HepG2 (cell line): Measurements from ENCODE around the gene CADPS2.

Experiments
- BCL3 ChIP-seq: sonication (generic); formaldehyde crosslinking; IDR thresholded peaks from 2 replicates; pipeline ENCODE4 v1.5.1; 2020; ENCODE audit warnings: mild to moderate bottlenecking, missing genetic modification reagents, moderate library complexity
- CBX2 ChIP-seq, 2 experiments: fragments of 200-600 bp in 1 of 2; sonication (generic); formaldehyde crosslinking in 1 of 2; IDR thresholded peaks; 2 replicates each; pipeline versions ENCODE4 v1.7.0 to v1.8.1; 2018 to 2022; ENCODE audit warnings: low read depth in 2 of 2, low read length in 1 of 2, mild to moderate bottlenecking in 1 of 2, missing genetic modification reagents in 1 of 2
- EZH2 ChIP-seq: conservative IDR thresholded peaks from 2 replicates; pipeline ENCODE4 v1.6.1; 2012; ENCODE audit warnings: mild to moderate bottlenecking, low read depth, low read length, moderate library complexity
- GABPA ChIP-seq, 2 experiments: IDR thresholded peaks; 2 replicates each; pipeline ENCODE4 v1.6.1; 2011 to 2016; ENCODE audit warnings: low read depth in 2 of 2, low read length in 1 of 2, missing biosample characterization in 1 of 2, missing genetic modification characterization in 1 of 2
- HDAC1 ChIP-seq: sonication (generic); formaldehyde crosslinking; IDR thresholded peaks from 2 replicates; pipeline ENCODE4 v1.5.1; 2020; ENCODE audit warnings: mild to moderate bottlenecking, missing genetic modification reagents
- KDM4B ChIP-seq: sonication (generic); formaldehyde crosslinking; IDR thresholded peaks from 2 replicates; pipeline ENCODE4 v1.4.0; 2020; ENCODE audit warnings: missing genetic modification reagents
- MIER3 ChIP-seq: IDR thresholded peaks from 2 replicates; pipeline ENCODE4 v1.6.1; 2016; ENCODE audit warnings: missing compliant biosample characterization, borderline replicate concordance
- NR2C2 ChIP-seq: sonication (generic); formaldehyde crosslinking; IDR thresholded peaks from 2 replicates; pipeline ENCODE4 v1.4.0; 2020; ENCODE audit warnings: missing genetic modification reagents, mild to moderate bottlenecking, moderate library complexity, borderline replicate concordance
- TAF1 ChIP-seq: sonication (generic); formaldehyde crosslinking; IDR thresholded peaks from 2 replicates; pipeline ENCODE4 v1.4.0; 2020; ENCODE audit warnings: missing genetic modification reagents
- ZKSCAN5 ChIP-seq: sonication (generic); formaldehyde crosslinking; IDR thresholded peaks from 2 replicates; pipeline ENCODE4 v1.5.1; 2020; ENCODE audit warnings: mild to moderate bottlenecking, missing genetic modification reagents
- ZNF737 ChIP-seq: sonication (generic); formaldehyde crosslinking; IDR thresholded peaks from 2 replicates; pipeline ENCODE4 v1.5.0; 2020; ENCODE audit warnings: missing genetic modification reagents, mild to moderate bottlenecking, borderline replicate concordance
- TF ChIP-seq, protein P1 (sequence below): sonication (generic); formaldehyde crosslinking; IDR thresholded peaks from 2 replicates; pipeline ENCODE4 v1.5.0; 2020; ENCODE audit warnings: mild to moderate bottlenecking, missing genetic modification reagents, moderate library complexity

GRCh38 chr7:122883049-122883680 is 3.1 kb downstream of the CADPS2 start:
- no peak for TF ChIP-seq BCL3 (CRISPR knock-in tag)
- TF ChIP-seq ZNF737 (CRISPR knock-in tag): no peak
- TF ChIP-seq HDAC1 (CRISPR knock-in tag): no peak
- no peak for TF ChIP-seq GABPA (IDR thresholded peaks at IDR 0.05; ENCODE audit: low read depth, low read length)
- TF ChIP-seq GABPA (CRISPR knock-in tag; IDR thresholded peaks at IDR 0.05; ENCODE audit: low read depth): no peak
- TF ChIP-seq NR2C2 (CRISPR knock-in tag): no peak
- TF ChIP-seq ZKSCAN5: no peak
- no peak for TF ChIP-seq TAF1 (CRISPR knock-in tag)
- no peak for TF ChIP-seq EZH2
- no peak for TF ChIP-seq MIER3 (CRISPR knock-in tag)
- TF ChIP-seq KDM4B (CRISPR knock-in tag): no peak
- TF ChIP-seq, protein P1, sequence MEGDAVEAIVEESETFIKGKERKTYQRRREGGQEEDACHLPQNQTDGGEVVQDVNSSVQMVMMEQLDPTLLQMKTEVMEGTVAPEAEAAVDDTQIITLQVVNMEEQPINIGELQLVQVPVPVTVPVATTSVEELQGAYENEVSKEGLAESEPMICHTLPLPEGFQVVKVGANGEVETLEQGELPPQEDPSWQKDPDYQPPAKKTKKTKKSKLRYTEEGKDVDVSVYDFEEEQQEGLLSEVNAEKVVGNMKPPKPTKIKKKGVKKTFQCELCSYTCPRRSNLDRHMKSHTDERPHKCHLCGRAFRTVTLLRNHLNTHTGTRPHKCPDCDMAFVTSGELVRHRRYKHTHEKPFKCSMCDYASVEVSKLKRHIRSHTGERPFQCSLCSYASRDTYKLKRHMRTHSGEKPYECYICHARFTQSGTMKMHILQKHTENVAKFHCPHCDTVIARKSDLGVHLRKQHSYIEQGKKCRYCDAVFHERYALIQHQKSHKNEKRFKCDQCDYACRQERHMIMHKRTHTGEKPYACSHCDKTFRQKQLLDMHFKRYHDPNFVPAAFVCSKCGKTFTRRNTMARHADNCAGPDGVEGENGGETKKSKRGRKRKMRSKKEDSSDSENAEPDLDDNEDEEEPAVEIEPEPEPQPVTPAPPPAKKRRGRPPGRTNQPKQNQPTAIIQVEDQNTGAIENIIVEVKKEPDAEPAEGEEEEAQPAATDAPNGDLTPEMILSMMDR (CRISPR knock-in tag): no peak
- TF ChIP-seq CBX2 (IDR thresholded peaks at IDR 0.05; ENCODE audit: low read depth, low read length): no peak
- TF ChIP-seq CBX2 (CRISPR knock-in tag; IDR thresholded peaks at IDR 0.05; ENCODE audit: low read depth): no peak
